ENCODE measurements around the gene ANKMY1.

Gene ANKMY1

GRCh38 chr2:240557808-240558207 lies at the start of gene ANKMY1:
Gene ANKMY1, minus strand, starts transcription at chr2:240557988. Its CDS starts 653 bp downstream, at chr2:240557335.
- DNase-seq (ENCODE audit: insufficient read length, low spot score) (no peak), FAIRE-seq (no peak)

GRCh38 chr2:240605867-240606743 lies 48.3 kb upstream of the ANKMY1 start:
- FAIRE-seq: no peak

GRCh38 chr2:240604939-240605716 lies 47.3 kb upstream of the ANKMY1 start:
- FAIRE-seq: no peak

More at GRCh38 chr2:240605867-240606743, 48.3 kb upstream of the ANKMY1 start:
- no peak for DNase-seq (ENCODE audit: insufficient read length, low spot score)

GRCh38 chr2:240604291-240604938 lies 46.6 kb upstream of the ANKMY1 start:
- FAIRE-seq (no peak), DNase-seq (ENCODE audit: insufficient read length, low spot score) (peak; percentile 79)

More at GRCh38 chr2:240604939-240605716, 47.3 kb upstream of the ANKMY1 start:
- DNase-seq (ENCODE audit: insufficient read length, low spot score): no peak

- FAIRE-seq (no peak), DNase-seq (ENCODE audit: insufficient read length, low spot score) (no peak)
Measured at GRCh38 chr2:240603846-240604245, 46.1 kb upstream of the ANKMY1 start.

GRCh38 chr2:240603081-240603835 lies 45.5 kb upstream of the ANKMY1 start:
- DNase-seq (ENCODE audit: insufficient read length, low spot score) (no peak), FAIRE-seq (no peak)

GRCh38 chr2:240602266-240603050 lies 44.7 kb upstream of the ANKMY1 start:
- FAIRE-seq: no peak

GRCh38 chr2:240601831-240602160 lies 44.0 kb upstream of the ANKMY1 start:
- DNase-seq (ENCODE audit: insufficient read length, low spot score) (no peak), FAIRE-seq (no peak)

More at GRCh38 chr2:240602266-240603050, 44.7 kb upstream of the ANKMY1 start:
- DNase-seq (ENCODE audit: insufficient read length, low spot score): no peak

GRCh38 chr2:240601061-240601830 lies 43.5 kb upstream of the ANKMY1 start:
- no peak for FAIRE-seq
- DNase-seq (ENCODE audit: insufficient read length, low spot score): no peak

- no peak for FAIRE-seq
- DNase-seq (ENCODE audit: insufficient read length, low spot score): no peak
Measured at GRCh38 chr2:240600451-240600961, 42.7 kb upstream of the ANKMY1 start.

GRCh38 chr2:240599141-240599583 lies 41.4 kb upstream of the ANKMY1 start:
- FAIRE-seq: no peak
- no peak for DNase-seq (ENCODE audit: insufficient read length, low spot score)

GRCh38 chr2:240598311-240598911 lies 40.6 kb upstream of the ANKMY1 start:
- DNase-seq (ENCODE audit: insufficient read length, low spot score) (no peak), FAIRE-seq (no peak)

GRCh38 chr2:240597419-240598181 lies 39.8 kb upstream of the ANKMY1 start:
- FAIRE-seq (no peak), DNase-seq (ENCODE audit: insufficient read length, low spot score) (no peak)

- DNase-seq (ENCODE audit: insufficient read length, low spot score) (no peak), FAIRE-seq (no peak)
Measured at GRCh38 chr2:240597054-240597418, 39.2 kb upstream of the ANKMY1 start.

- FAIRE-seq (no peak), DNase-seq (ENCODE audit: insufficient read length, low spot score) (no peak)
Measured at GRCh38 chr2:240596491-240596931, 38.7 kb upstream of the ANKMY1 start.

GRCh38 chr2:240596080-240596460 lies 38.3 kb upstream of the ANKMY1 start:
- no peak for DNase-seq (ENCODE audit: insufficient read length, low spot score)
- FAIRE-seq: no peak

GRCh38 chr2:240595381-240596079 lies 37.7 kb upstream of the ANKMY1 start:
- no peak for FAIRE-seq

More at GRCh38 chr2:240595381-240596079, 37.7 kb upstream of the ANKMY1 start:
- DNase-seq (ENCODE audit: insufficient read length, low spot score): peak; percentile 17
